Ishikawa (cell line): Measurements from ENCODE around the gene CEP128.

Source experiments
- CEBPB ChIP-seq: IDR thresholded peaks from 2 replicates; pipeline ENCODE4 v1.6.1; 2012
- CREB1 ChIP-seq: IDR thresholded peaks from 2 replicates; pipeline ENCODE4 v1.6.1; 2012; ENCODE audit warnings: low read depth
- EGR1 ChIP-seq: IDR thresholded peaks from 2 replicates; pipeline ENCODE4 v1.6.1; 2012
- EP300 ChIP-seq: IDR thresholded peaks from 2 replicates; pipeline ENCODE4 v1.6.1; 2012; ENCODE audit warnings: borderline replicate concordance
- FOXM1 ChIP-seq: IDR thresholded peaks from 2 replicates; pipeline ENCODE4 v1.6.1; 2012; ENCODE audit warnings: low read depth, borderline replicate concordance
- NFIC ChIP-seq: IDR thresholded peaks from 2 replicates; pipeline ENCODE4 v1.6.1; 2012
- RAD21 ChIP-seq: IDR thresholded peaks from 2 replicates; pipeline ENCODE4 v1.6.1; 2012; ENCODE audit warnings: low read depth
- REST ChIP-seq: IDR thresholded peaks from 2 replicates; pipeline ENCODE4 v1.6.1; 2012; ENCODE audit warnings: low read depth, mild to moderate bottlenecking
- TAF1 ChIP-seq: IDR thresholded peaks from 2 replicates; pipeline ENCODE4 v1.6.1; 2012; ENCODE audit warnings: low read depth, mild to moderate bottlenecking
- TEAD4 ChIP-seq: IDR thresholded peaks from 2 replicates; pipeline ENCODE4 v1.6.1; 2012
- YY1 ChIP-seq: IDR thresholded peaks from 2 replicates; pipeline ENCODE4 v1.6.1; 2012; ENCODE audit warnings: low read depth
- ZBTB7A ChIP-seq: IDR thresholded peaks from 2 replicates; pipeline ENCODE4 v1.6.1; 2012; ENCODE audit warnings: low read depth
- TF ChIP-seq, protein P1 (sequence below): IDR thresholded peaks from 2 replicates; pipeline ENCODE4 v1.6.1; 2012
- TF ChIP-seq, protein P2 (sequence below): IDR thresholded peaks from 2 replicates; pipeline ENCODE4 v1.6.1; 2012

DNA sequence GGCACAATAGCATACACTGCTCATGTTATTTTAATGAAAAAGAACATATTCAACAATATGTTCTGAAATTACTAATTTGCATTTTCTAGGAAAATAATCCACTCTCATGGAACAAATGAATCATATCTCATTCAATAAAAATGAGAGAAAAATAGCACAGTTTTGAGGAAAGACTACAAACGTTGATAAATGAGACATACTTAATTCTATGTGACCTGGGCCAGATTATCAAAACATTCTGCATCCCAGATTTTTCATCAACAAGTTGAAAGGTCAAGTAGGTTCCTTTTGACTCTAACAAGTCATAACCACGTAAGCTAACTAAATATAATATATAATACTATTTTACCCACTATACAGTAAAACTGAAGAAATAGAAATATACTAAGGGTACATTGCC, 296.7 kb downstream of the CEP128 start:
- TF ChIP-seq TAF1 (no peak), REST (no peak), CREB1 (no peak), ZBTB7A (no peak), EP300 (no peak), NFIC (no peak), RAD21 (no peak), EGR1 (no peak), CEBPB (no peak), TEAD4 (no peak), YY1 (no peak), FOXM1 (no peak)
- TF ChIP-seq, protein P1, sequence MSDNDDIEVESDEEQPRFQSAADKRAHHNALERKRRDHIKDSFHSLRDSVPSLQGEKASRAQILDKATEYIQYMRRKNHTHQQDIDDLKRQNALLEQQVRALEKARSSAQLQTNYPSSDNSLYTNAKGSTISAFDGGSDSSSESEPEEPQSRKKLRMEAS: no peak
- TF ChIP-seq, protein P2, sequence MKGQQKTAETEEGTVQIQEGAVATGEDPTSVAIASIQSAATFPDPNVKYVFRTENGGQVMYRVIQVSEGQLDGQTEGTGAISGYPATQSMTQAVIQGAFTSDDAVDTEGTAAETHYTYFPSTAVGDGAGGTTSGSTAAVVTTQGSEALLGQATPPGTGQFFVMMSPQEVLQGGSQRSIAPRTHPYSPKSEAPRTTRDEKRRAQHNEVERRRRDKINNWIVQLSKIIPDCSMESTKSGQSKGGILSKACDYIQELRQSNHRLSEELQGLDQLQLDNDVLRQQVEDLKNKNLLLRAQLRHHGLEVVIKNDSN: no peak
